Glomerular visceral epithelial cell (primary cell): Measurements from ENCODE around the gene SKIL.

Source experiments
- DNase-seq: peaks from one replicate; pipeline ENCODE4 v3.0.0-alpha.2; 2016; ENCODE audit errors: extremely low spot score

SKIL gene

DNA sequence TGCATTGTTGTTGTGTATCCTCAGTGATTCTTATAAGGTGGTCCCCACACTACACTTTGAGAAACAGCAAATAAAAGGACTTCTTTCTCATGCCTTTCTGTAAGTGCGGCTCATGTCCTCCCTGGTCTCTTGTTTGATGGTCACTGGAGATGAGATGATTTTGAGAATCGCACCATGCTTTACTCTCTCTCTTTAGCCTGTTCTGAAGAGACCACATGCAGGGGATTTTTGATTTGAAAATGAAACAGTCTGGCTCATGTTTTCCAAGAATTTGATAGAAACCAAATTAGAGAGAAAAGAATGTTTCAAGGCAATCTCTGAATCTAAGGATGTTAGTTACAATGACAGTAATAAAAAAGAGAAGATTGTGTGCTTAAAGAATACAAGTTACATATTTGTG, 79.2 kb downstream of the SKIL start:
- no peak for DNase-seq

DNA sequence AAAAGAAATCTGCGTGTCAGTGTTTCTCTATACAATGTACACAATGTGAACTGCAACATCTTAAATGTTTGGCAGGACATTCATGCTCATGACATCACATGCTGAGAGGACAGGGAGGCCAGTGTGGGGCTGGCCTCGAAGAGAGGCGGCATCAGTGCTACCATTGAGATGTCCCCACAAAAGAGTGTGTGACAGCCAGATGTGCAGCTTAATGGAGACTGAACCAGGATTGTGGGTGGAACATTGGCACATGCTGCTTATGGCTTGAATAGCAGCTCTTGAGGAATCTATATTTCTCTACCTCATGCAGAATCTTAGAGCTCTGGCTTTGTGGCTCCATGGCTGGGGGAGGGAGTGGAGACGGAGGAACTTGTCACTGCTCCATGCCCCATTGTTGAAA, 79.7 kb downstream of the SKIL start:
- no peak for DNase-seq

DNA sequence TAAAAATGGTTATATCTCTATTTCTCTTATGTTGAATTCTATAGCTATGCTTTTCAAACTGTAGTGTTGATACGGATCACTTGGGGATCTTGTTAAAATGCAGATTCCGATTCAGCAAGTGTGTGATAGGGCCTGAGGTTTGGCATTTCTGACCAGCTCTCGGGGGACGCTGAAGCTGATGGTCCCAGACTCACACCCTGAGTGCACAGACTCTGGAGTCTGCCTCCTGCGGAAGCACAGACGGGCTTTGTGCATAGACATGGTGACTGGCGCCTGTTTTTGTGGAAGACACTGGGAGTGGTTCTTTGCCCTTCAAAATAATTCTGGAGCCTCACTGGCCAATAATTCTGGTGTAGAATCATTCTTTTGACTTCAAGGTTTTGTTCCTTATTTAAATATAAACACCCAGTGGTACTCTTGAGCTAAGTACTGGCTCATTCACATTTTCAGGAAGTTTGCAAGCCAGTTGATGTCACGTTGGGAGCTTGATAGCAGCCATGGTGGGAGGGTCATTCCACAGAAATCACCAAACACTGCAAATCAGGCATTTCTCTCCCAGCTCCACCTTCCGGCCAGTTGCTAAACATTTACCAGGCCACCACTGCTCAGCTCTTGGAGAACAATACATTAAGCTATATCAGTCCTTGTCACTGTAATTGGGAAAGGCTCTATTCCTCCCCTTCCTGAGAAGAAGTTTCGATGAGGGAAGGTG, 80.3 kb downstream of the SKIL start:
- DNase-seq: peak; percentile 25

DNA sequence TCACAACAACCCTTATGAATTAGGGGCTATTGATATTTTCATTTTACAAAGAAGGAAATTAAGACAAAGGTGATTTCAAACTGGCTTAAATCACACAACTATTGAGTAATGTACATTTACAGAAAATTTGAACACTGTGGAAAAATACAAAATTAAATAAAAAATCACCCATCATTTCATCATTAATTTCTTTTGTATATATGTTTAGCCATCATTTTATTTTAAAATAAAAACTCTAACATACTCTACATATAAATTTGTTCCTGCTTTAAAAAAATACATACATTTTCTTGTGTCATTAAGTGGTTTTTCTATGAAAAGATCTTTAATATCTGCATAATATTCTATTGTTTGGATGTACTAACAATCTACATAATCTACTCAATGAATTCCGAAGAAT, 81.3 kb downstream of the SKIL start:
- no peak for DNase-seq

DNA sequence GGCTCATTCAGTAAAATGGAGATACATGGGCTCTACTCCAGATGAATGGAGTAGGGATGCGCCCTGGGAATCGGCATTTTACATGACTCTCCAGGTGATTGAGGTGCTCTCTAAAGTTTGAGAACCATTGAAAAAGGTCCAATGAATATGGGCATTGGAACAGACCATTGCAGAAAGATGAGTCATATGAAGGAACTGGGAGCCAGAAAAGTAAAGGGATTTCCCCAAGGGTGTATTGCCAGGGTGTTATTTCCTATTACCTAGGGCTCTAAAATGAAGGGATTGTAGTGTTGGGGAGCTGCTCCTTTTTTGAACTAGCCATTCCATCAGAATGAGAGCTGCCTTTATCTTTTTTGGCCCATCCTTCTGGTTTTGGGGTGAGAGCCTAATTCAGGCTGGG, 82.8 kb downstream of the SKIL start:
- DNase-seq: peak; percentile 53

DNA sequence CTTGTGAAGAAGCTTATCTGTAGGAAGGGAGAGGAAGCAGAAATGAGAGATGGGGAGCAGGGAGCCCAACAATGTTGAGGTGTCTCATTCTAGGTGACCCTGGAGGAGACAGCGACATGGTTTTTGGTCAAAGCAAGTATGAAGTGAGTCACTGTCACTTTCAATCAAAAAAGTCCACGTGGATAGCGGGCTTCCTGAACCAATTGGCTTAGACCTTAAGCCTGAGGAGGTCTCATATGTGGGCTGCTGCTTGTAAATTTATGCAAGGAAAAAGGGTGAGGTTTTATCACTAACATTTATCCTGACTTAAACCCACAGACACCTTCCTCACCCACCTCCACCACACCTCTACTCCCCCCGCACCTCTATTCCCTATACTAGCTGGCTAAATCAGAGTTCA, 83.9 kb downstream of the SKIL start:
- DNase-seq: no peak

DNA sequence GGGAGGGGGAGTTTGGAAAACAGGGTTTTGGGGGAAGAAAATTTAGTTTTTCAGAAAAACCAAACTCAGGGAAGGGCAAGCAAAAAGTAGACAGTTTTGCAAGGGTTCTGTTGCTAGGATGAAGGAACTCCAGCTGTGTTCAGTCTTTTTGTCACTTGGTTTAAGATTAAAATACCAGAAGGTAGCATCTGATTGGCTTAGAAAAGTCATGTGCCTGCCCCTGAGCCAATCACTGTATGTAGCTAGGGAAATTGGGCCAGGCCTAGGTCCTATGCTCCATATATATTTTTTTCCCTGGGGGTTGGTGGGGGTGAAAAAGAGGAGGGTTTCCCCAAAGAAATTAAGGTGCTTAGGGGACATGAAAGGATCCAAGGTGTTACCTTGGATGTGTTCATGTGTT, 85.4 kb downstream of the SKIL start:
- no peak for DNase-seq

DNA sequence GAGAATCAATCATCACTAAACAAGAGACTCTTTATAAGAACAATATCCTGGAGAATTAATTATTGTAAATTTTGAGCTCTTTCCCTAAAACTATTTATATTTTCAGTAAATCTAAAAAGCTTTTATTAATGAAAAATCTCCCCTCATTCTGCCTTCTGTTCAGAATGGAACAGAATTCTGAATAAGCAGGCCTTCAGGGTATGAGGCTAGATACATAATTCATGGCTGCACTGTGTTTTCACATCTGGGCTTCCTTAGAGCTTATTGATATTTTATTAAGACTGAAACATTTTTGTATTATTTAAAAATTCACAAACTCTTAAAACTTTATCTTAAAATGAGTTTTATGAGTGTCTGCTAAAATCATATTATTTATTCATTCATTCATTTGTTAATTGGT, 85.9 kb downstream of the SKIL start:
- DNase-seq: no peak
